Measurements from ENCODE around the gene TNFSF13.
"Not testable (repeated sequence)": the region's sequence is repeated elsewhere in the genome, so short reads cannot be mapped to it uniquely, and the experiment has no call there.

The TNFSF13 gene

GRCh38 chr17:7592422-7593021, 34.0 kb downstream of the TNFSF13 start:
- no peak for DNase-seq

GRCh38 chr17:7593296-7593695, 34.7 kb downstream of the TNFSF13 start:
- DNase-seq, result no peak

- not testable (repeated sequence) for DNase-seq
Measured at GRCh38 chr17:7597561-7597960, 39.0 kb downstream of the TNFSF13 start.

- no peak for DNase-seq
Measured at GRCh38 chr17:7606280-7606679, 47.7 kb downstream of the TNFSF13 start.

GRCh38 chr17:7610641-7611040, 52.1 kb downstream of the TNFSF13 start:
- no peak for DNase-seq
